ENCODE data around the gene ZFPL1.

GRCh38 chr11:65072631-65072966 lies 11.4 kb upstream of the ZFPL1 start:
- TF ChIP-seq CTCF (IDR thresholded peaks at IDR 0.05 in 2 of 3, conservative IDR thresholded peaks at IDR 0.05 in 1 of 3; ENCODE audit: insufficient read depth in 2 of 3, low read depth in 1 of 3, low read length in 3 of 3) (no peak), KDM5B (IDR thresholded peaks at IDR 0.05; ENCODE audit: insufficient replicate concordance, low read depth, low read length) (no peak), ZBTB40 (IDR thresholded peaks at IDR 0.05) (no peak), ZBTB40 (CRISPR knock-in tag; IDR thresholded peaks at IDR 0.05) (no peak), FOXM1 (IDR thresholded peaks at IDR 0.05; ENCODE audit: low read depth) (no peak), FOXM1 (CRISPR knock-in tag; IDR thresholded peaks at IDR 0.05; ENCODE audit: low read depth) (no peak)

Measured in K562 (cell line).